ENCODE data around the gene ARTN. TPM values are rescaled to one million over a fixed set of nuclear protein-coding genes. Genes with fewer than 3 reads are reported as not detected.

The ARTN gene
- total RNA-seq, 2 experiments from 2014 or later = not detected

DNA sequence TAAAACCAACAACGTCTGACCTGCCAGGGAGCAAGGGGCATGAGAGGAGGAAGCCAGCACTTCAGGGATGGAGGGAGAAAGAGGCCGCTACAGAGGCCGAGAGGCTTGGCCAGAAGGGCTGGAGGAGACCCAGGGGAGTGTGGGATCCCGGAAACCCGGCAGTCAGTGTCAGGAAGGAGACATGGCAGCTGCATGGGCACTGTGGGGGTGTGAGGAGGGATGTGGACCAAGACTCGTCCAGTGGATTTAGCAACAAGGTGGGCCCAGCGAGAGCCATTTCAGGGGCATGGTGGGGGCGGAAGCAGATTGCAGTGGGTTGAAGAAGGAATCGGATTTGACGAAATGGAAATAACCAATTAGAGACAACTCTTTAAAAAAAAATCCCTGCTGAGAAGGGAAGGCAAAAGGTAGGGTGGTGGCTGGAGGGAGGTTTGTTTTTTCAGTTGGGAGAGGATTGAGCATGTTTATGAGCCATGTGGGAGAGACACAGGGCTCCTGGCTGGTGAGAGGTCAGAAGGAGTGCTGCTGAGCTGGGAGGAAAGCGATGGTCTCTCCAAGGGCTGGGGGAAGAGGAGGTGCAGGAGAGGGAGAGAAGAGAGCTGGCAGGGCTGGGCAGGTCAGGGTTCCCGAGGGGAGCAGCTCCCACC is 49.8 kb downstream of the ARTN start:
- no peak for DNase-seq
- no peaks in the 10 kb centered on the region for H3K9me3 Mint-ChIP-seq
- H3K27ac Mint-ChIP-seq = no peak overlapping the region
- H3K27me3 Mint-ChIP-seq (ENCODE audit: low read depth) = no peaks in the 10 kb centered on the region
- peaks cover 18% of the 10 kb centered on the region for H3K36me3 Mint-ChIP-seq (ENCODE audit: low read depth)
- CTCF ChIA-PET = no interaction called here
- H3K4me3 Mint-ChIP-seq = no peak overlapping the region
- peaks cover 10% of the 10 kb centered on the region for H3K4me1 Mint-ChIP-seq (ENCODE audit: low read depth)
- intact Hi-C loops (cut with micrococcal nuclease) = no loop called here

DNA sequence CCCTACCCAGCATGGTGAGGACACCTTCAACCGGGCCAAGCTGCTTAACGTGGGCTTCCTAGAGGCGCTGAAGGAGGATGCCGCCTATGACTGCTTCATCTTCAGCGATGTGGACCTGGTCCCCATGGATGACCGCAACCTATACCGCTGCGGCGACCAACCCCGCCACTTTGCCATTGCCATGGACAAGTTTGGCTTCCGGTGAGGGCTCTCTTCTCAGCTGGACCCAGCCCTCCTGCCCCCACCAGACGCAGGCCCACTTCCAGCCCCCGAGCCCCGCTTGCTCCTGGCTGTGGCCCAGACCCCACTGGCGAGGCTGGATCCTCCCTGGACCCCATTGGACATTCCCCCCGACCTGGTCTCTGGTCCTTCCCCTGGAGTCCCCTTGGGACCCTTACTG is 51.3 kb downstream of the ARTN start:
- Mint-ChIP-seq H3K27ac (no peak overlapping the region), H3K4me3 (no peak overlapping the region), H3K36me3 (ENCODE audit: low read depth) (peaks cover 14% of the 10 kb centered on the region), H3K4me1 (ENCODE audit: low read depth) (peaks cover 6% of the 10 kb centered on the region), H3K27me3 (ENCODE audit: low read depth) (no peaks in the 10 kb centered on the region), H3K9me3 (no peaks in the 10 kb centered on the region)
- intact Hi-C loops (cut with micrococcal nuclease) = no loop called here
- no peak for DNase-seq
- CTCF ChIA-PET = no interaction called here

DNA sequence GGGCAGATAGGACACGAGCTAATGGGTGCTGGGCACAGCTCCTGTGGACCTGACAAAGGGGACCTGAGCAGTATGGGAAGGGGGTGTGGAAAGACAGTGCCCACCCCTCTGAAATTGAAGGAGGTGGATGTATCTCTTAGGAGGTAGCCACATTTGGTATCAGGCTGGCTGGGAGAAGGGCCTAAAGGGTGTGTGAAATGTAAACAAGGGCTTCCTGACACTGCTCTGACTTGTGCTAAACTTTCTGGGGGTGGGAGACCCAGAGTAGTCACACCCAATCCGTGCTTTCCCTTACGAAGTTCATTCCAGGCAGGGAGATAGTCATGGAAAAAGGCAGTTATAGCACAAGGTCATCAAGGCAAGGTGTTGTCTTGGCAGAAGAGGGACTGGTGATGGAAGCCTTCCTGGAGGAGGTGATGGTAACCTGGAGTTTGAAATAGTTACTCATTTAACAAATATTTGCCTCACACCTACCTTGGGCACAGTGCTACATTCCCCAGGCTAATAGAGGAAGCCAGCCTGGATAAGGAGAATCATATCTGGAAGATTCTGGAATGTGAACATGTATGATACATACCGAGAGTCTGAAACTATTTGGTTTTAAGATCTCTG is 52.5 kb downstream of the ARTN start:
- intact Hi-C loops (cut with micrococcal nuclease) = no loop called here
- DNase-seq = no peak
- Mint-ChIP-seq H3K36me3 (ENCODE audit: low read depth) (peaks cover 8% of the 10 kb centered on the region), H3K27ac (no peak overlapping the region), H3K4me3 (no peak overlapping the region), H3K4me1 (ENCODE audit: low read depth) (peaks cover 3% of the 10 kb centered on the region), H3K9me3 (no peaks in the 10 kb centered on the region), H3K27me3 (ENCODE audit: low read depth) (no peaks in the 10 kb centered on the region)
- CTCF ChIA-PET = interaction anchor here (1.3 kb wide), 1 partner anchor 62 kb away, joined by 4 read pairs; no protein-coding TSS in a partner anchor

DNA sequence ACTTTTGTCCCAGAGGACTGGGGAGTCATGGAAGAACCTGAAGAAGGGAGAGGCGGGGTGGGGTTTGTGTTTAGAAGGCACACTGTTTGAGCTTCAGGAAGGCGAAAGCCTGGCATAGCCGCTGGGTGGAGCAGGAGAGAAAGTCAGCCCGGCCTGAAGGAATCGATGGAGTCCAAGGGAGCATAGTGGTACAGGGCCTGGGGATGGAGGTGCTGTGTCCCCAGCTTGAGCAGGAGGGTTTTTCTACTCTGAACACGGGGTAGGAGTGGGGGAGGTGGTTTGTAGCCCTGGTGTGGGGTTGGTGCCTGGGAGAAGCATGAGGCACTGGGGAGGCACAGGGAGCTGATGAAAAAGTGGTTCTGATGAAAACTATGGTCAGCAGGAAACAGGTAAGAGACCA is 53.1 kb downstream of the ARTN start:
- intact Hi-C loops (cut with micrococcal nuclease) = no loop called here
- DNase-seq = no peak
- peaks cover 5% of the 10 kb centered on the region for H3K4me1 Mint-ChIP-seq (ENCODE audit: low read depth)
- H3K36me3 Mint-ChIP-seq (ENCODE audit: low read depth) = peaks cover 8% of the 10 kb centered on the region
- no peaks in the 10 kb centered on the region for H3K9me3 Mint-ChIP-seq
- CTCF ChIA-PET = interaction anchor here (1.3 kb wide), 1 partner anchor 61 kb away, joined by 4 read pairs; no protein-coding TSS in a partner anchor
- H3K27ac Mint-ChIP-seq = no peak overlapping the region
- no peak overlapping the region for H3K4me3 Mint-ChIP-seq
- no peaks in the 10 kb centered on the region for H3K27me3 Mint-ChIP-seq (ENCODE audit: low read depth)

Other genes with a start within 250 kb of the ARTN start
- 10 to 100 TPM; 14.2 to 17.8 TPM for gene ST3GAL3, start 226.3 kb upstream of the ARTN start, total RNA-seq
- gene IPO13, start 13.1 kb downstream of the ARTN start, total RNA-seq = 10 to 100 TPM in 1 of 2 experiments, 1 to 10 TPM in 1; 8.0 to 12.4 TPM
- gene DPH2, start 36.2 kb downstream of the ARTN start, total RNA-seq = 10 to 100 TPM; 22.2 to 27.7 TPM
- gene ATP6V0B, start 41.2 kb downstream of the ARTN start, total RNA-seq = 10 to 100 TPM; 44.2 to 52.6 TPM
- gene B4GALT2, start 45.4 kb downstream of the ARTN start, total RNA-seq = 10 to 100 TPM; 18.7 to 19.2 TPM
- 1 to 10 TPM in 1 of 2 experiments, under 1 TPM in 1; 0.91 to 1.6 TPM for gene CCDC24, start 57.8 kb downstream of the ARTN start, total RNA-seq
- 10 to 100 TPM; 10.2 to 11.1 TPM for gene SLC6A9, start 97.7 kb downstream of the ARTN start, total RNA-seq
- gene KLF17, start 185.0 kb downstream of the ARTN start, total RNA-seq = not detected
- not detected for gene KLF18, start 207.8 kb downstream of the ARTN start, total RNA-seq

All from activated naive CD4-positive, alpha-beta T cell treated with anti-CD3 and anti-CD28 coated beads for 36 hours (primary cell).